PFSK-1 (cell line): ENCODE measurements around the gene LRCH3.

Experiments
- FOXP2 ChIP-seq: optimal IDR thresholded peaks from 2 replicates; pipeline ENCODE3; 2011; ENCODE audit warnings: borderline replicate concordance, control low read depth, inconsistent platforms; ENCODE audit not compliant: insufficient read depth; ENCODE audit errors: extremely low read length, extremely low read depth
- POLR2AphosphoS5 ChIP-seq: IDR thresholded peaks from 2 replicates; pipeline ENCODE4 v1.6.1; 2012; ENCODE audit warnings: low read depth, mild to moderate bottlenecking, control low read depth, low read length, moderate library complexity
- REST ChIP-seq, 2 experiments: IDR thresholded peaks; 2 replicates each; pipeline versions ENCODE4 v1.6.1 to v1.8.0; 2011 to 2012; ENCODE audit warnings: low read depth in 2 of 2, low read length in 2 of 2, control low read depth in 1 of 2, inconsistent platforms in 1 of 2, mild to moderate bottlenecking in 1 of 2, moderate library complexity in 1 of 2; ENCODE audit not compliant: insufficient read depth in 1 of 2
- TAF1 ChIP-seq: IDR thresholded peaks from 2 replicates; pipeline ENCODE4 v1.6.1; 2012; ENCODE audit warnings: low read length, control low read depth, borderline replicate concordance; ENCODE audit not compliant: insufficient read depth

- TF ChIP-seq TAF1 (no peak), REST (IDR thresholded peaks at IDR 0.05; ENCODE audit: insufficient read depth in 1 of 2, low read depth in 2 of 2, low read length in 2 of 2) (no peak), POLR2AphosphoS5 (no peak), FOXP2 (no peak)
These were observed 97.5 kb downstream of the LRCH3 start for GRCh38 chr3:197888511-197888910.
